ENCODE results near the gene NRP2.

The NRP2 gene

GRCh38 chr2:205686056-205686782, 3.9 kb downstream of the NRP2 start:
- Histone ChIP-seq H3K27me3 (ENCODE audit: control insufficient read depth, low read length) (no peaks in the 10 kb centered on the region), H3K36me3 (ENCODE audit: control insufficient read depth, low read length) (no peaks in the 10 kb centered on the region), H3K4me2 (ENCODE audit: low read length) (no peak overlapping the region), H3K27ac (ENCODE audit: low read depth, low read length) (no peak overlapping the region), H3K9me2 (replicated peaks; ENCODE audit: control insufficient read depth, low read length) (no peaks in the 10 kb centered on the region), H3K4me1 (ENCODE audit: control insufficient read depth, low read length) (peaks cover 28% of the 10 kb centered on the region), H3K9me3 (ENCODE audit: control insufficient read depth, insufficient read depth, low read length) (no peaks in the 10 kb centered on the region), H3K79me2 (ENCODE audit: control insufficient read depth, low read length) (peaks cover 19% of the 10 kb centered on the region), H3F3A (ENCODE audit: control insufficient read depth, insufficient read depth) (peaks cover 4% of the 10 kb centered on the region), H4K20me1 (ENCODE audit: control insufficient read depth, insufficient read depth, low read depth, low read length) (no peaks in the 10 kb centered on the region), H3K4me3 (ENCODE audit: low read length) (no peak overlapping the region)
- no peak for TF ChIP-seq CTCF (IDR thresholded peaks at IDR 0.05; ENCODE audit: low read depth, low read length, poor library complexity, severe bottlenecking)

GRCh38 chr2:205686783-205687640, 4.7 kb downstream of the NRP2 start:
- Histone ChIP-seq H3K9me2 (replicated peaks; ENCODE audit: control insufficient read depth, low read length) (no peaks in the 10 kb centered on the region), H3K79me2 (ENCODE audit: control insufficient read depth, low read length) (peaks cover 19% of the 10 kb centered on the region), H3K4me1 (ENCODE audit: control insufficient read depth, low read length) (peaks cover 20% of the 10 kb centered on the region), H3F3A (ENCODE audit: control insufficient read depth, insufficient read depth) (no peaks in the 10 kb centered on the region), H3K27ac (ENCODE audit: low read depth, low read length) (no peak overlapping the region), H3K9me3 (ENCODE audit: control insufficient read depth, insufficient read depth, low read length) (no peaks in the 10 kb centered on the region), H4K20me1 (ENCODE audit: control insufficient read depth, insufficient read depth, low read depth, low read length) (no peaks in the 10 kb centered on the region), H3K4me3 (ENCODE audit: low read length) (no peak overlapping the region), H3K27me3 (ENCODE audit: control insufficient read depth, low read length) (no peaks in the 10 kb centered on the region), H3K4me2 (ENCODE audit: low read length) (no peak overlapping the region), H3K36me3 (ENCODE audit: control insufficient read depth, low read length) (no peaks in the 10 kb centered on the region)
- TF ChIP-seq EZH2phosphoT487 (IDR thresholded peaks at IDR 0.05; ENCODE audit: borderline replicate concordance, low read length) (no peak), CTCF (IDR thresholded peaks at IDR 0.05; ENCODE audit: low read depth, low read length, poor library complexity, severe bottlenecking) (no peak)

- no peak overlapping the region for H3K27ac ChIP-seq (ENCODE audit: low read depth, low read length)
These were observed 5.3 kb downstream of the NRP2 start for GRCh38 chr2:205687641-205687956.

More at GRCh38 chr2:205687641-205687956, 5.3 kb downstream of the NRP2 start:
- Histone ChIP-seq H3K9me2 (replicated peaks; ENCODE audit: control insufficient read depth, low read length) (no peaks in the 10 kb centered on the region), H3K4me2 (ENCODE audit: low read length) (no peak overlapping the region), H3F3A (ENCODE audit: control insufficient read depth, insufficient read depth) (no peaks in the 10 kb centered on the region), H3K4me3 (ENCODE audit: low read length) (no peak overlapping the region), H3K36me3 (ENCODE audit: control insufficient read depth, low read length) (no peaks in the 10 kb centered on the region), H3K79me2 (ENCODE audit: control insufficient read depth, low read length) (peaks cover 19% of the 10 kb centered on the region), H3K4me1 (ENCODE audit: control insufficient read depth, low read length) (peaks cover 20% of the 10 kb centered on the region), H3K9me3 (ENCODE audit: control insufficient read depth, insufficient read depth, low read length) (no peaks in the 10 kb centered on the region), H4K20me1 (ENCODE audit: control insufficient read depth, insufficient read depth, low read depth, low read length) (no peaks in the 10 kb centered on the region), H3K27me3 (ENCODE audit: control insufficient read depth, low read length) (no peaks in the 10 kb centered on the region)
- TF ChIP-seq EZH2phosphoT487 (IDR thresholded peaks at IDR 0.05; ENCODE audit: borderline replicate concordance, low read length) (no peak), CTCF (IDR thresholded peaks at IDR 0.05; ENCODE audit: low read depth, low read length, poor library complexity, severe bottlenecking) (no peak)

Measured in DOHH2 (cell line).